B cell (primary cell): Measurements from ENCODE around the gene DLGAP4.

Experiments
- CTCF ChIP-seq: fragments of 200-600 bp; IDR thresholded peaks from one replicate; pipeline ENCODE4 v1.8.0; 2022; ENCODE audit warnings: antibody characterized with exemption, mild to moderate bottlenecking
- EZH2 ChIP-seq: IDR thresholded peaks from 2 replicates; pipeline ENCODE4 v1.6.1; 2012; ENCODE audit warnings: borderline replicate concordance, low read depth, mild to moderate bottlenecking, moderate library complexity, low read length; ENCODE audit not compliant: insufficient read depth, poor library complexity, severe bottlenecking

DNA sequence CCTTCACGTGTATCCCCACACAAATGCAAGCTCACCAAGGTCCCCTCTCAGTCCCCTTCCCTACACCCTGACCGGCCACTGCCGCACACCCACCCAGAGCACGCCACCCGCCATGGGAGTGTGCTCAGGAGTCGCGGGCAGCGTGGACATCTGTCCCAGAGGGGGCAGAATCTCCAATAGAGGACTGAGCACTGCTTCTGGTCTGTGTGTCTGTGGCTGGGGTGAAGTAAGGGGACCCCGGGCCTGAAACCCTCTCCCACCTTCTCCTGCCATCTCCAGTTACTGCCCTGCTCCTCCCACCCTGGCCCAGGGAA lies 243.4 kb downstream of the DLGAP4 start:
- no peak for TF ChIP-seq CTCF
- no peak for TF ChIP-seq EZH2
